Hepatocyte (in vitro differentiated cells): ENCODE data around the gene NDUFA7. TPM values are rescaled to one million over a fixed set of nuclear protein-coding genes. Genes with fewer than 3 reads are reported as not detected.

Source experiments
- DNase-seq: peaks from one replicate; pipeline ENCODE4 v3.0.0-alpha.2; 2016; ENCODE audit warnings: low spot score
- H2AFZ ChIP-seq: fragments of 200-600 bp; sonication (generic); 2 replicates; pipeline ENCODE4 v1.6.0; 2016; ENCODE audit warnings: antibody characterized with exemption, mild to moderate bottlenecking
- H3K27ac ChIP-seq: fragments of 200-600 bp; sonication (generic); 2 replicates; pipeline ENCODE4 v1.5.1; 2016; ENCODE audit warnings: mild to moderate bottlenecking
- H3K27me3 ChIP-seq: fragments of 200-600 bp; sonication (generic); 2 replicates; pipeline ENCODE4 v1.6.1; 2016
- H3K36me3 ChIP-seq: fragments of 200-600 bp; sonication (generic); replicated peaks from 2 replicates; pipeline ENCODE4 v1.5.1; 2016; ENCODE audit warnings: low read depth; ENCODE audit not compliant: insufficient read depth
- H3K4me1 ChIP-seq: fragments of 200-600 bp; sonication (generic); 2 replicates; pipeline ENCODE4 v1.5.1; 2016; ENCODE audit warnings: mild to moderate bottlenecking, moderate library complexity; ENCODE audit not compliant: insufficient read depth
- H3K4me2 ChIP-seq: fragments of 200-600 bp; sonication (generic); 2 replicates; pipeline ENCODE4 v1.6.0; 2016
- H3K4me3 ChIP-seq: fragments of 200-600 bp; sonication (generic); 2 replicates; pipeline ENCODE4 v1.5.1; 2016; ENCODE audit warnings: mild to moderate bottlenecking
- H3K79me2 ChIP-seq: fragments of 200-600 bp; sonication (generic); 2 replicates; pipeline ENCODE4 v1.6.0; 2017; ENCODE audit warnings: mild to moderate bottlenecking
- H3K9me2 ChIP-seq: fragments of 200-600 bp; sonication (generic); replicated peaks from 2 replicates; pipeline ENCODE4 v1.6.0; 2017; ENCODE audit warnings: mild to moderate bottlenecking; ENCODE audit not compliant: insufficient read depth
- H3K9me3 ChIP-seq: fragments of 200-600 bp; sonication (generic); 2 replicates; pipeline ENCODE4 v1.5.1; 2016; ENCODE audit warnings: low read depth, mild to moderate bottlenecking
- H4K20me1 ChIP-seq: fragments of 200-600 bp; sonication (generic); 2 replicates; pipeline ENCODE4 v1.6.0; 2016; ENCODE audit warnings: mild to moderate bottlenecking; ENCODE audit not compliant: insufficient read depth, poor library complexity, severe bottlenecking
- CTCF ChIP-seq: fragments of 200-600 bp; sonication (generic); IDR thresholded peaks from 2 replicates; pipeline ENCODE4 v1.5.1; 2016; ENCODE audit warnings: antibody characterized with exemption, mild to moderate bottlenecking; ENCODE audit not compliant: poor library complexity
- EZH2 ChIP-seq: fragments of 200-600 bp; sonication (generic); IDR thresholded peaks from 2 replicates; pipeline ENCODE4 v1.6.1; 2016; ENCODE audit warnings: antibody characterized with exemption, mild to moderate bottlenecking, borderline replicate concordance
- EZH2phosphoT487 ChIP-seq: fragments of 200-600 bp; sonication (generic); IDR thresholded peaks from one replicate; pipeline ENCODE4 v1.6.1; 2018; ENCODE audit warnings: antibody characterized with exemption, mild to moderate bottlenecking, low read depth, moderate library complexity; ENCODE audit not compliant: unreplicated experiment, severe bottlenecking
- WGBS: methylation state at CpG from one replicate; pipeline ENCODE4 v1.1.6; 2016; ENCODE audit warnings: low lambda C conversion rate; ENCODE audit errors: missing lambda C conversion rate; 5-methylcytosine and 5-hydroxymethylcytosine counted together
- polyA plus RNA-seq: library from polyadenylated mRNA; unstranded; fragments of >200 nt; fragmentation: Nextera tagmentation; extraction: Ambion mirVana; gene quantifications from 2 replicates; pipeline ENCODE4 v1.2.1, GENCODE V29; 2016
- total RNA-seq: library from RNA; depleted of rRNA; stranded (reverse); fragments of >200 nt; gene quantifications from 2 replicates; pipeline ENCODE4 v1.2.3, GENCODE V29; 2014

NDUFA7 gene
- total and polyA plus RNA-seq, 2 experiments from 2014 or later = 34.4 to 115 TPM

DNA sequence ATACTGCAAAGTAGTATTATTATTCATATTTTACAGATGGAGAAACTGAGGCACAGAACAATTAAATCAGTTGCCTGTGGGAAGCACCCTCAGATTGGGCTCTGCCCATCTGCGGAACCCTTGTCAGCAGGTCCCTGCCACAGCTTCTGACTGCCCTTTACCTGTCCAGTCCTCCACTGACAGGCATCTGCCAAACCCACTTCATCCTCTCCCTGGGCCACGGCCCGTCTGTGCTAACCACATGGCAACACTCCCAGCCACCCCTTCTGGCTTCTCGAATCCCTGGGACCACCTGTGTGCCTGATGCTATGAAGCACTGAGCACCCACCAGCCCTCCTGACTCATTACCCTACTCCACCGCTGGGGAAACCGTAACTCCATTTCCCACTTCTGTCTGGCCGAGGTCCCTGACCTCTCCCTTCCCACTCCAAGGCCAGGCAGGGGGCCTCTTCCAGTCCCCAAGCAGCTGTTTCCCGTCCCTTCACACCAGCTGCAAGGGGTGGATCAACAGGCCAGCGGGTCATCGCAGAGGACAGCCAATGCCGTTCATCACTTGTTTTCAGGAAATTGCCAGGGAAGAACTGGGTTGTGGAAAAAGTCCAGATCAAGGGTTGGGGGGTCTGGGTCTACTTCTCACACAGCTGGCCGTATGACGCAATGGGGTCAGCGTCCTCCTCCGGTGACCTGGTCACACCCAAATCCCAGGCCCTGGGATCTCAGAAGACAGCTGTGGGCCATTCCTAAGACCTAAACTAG lies 19.3 kb upstream of the NDUFA7 start:
- H3K4me3 ChIP-seq = no peak overlapping the region
- 32% methylated on average over 15 of the region's 15 CpGs for WGBS
- no peaks in the 10 kb centered on the region for H3K9me2 ChIP-seq
- H3K27ac ChIP-seq = no peak overlapping the region
- no peaks in the 10 kb centered on the region for H3K4me1 ChIP-seq
- no peaks in the 10 kb centered on the region for H3K36me3 ChIP-seq
- no peak overlapping the region for H3K4me2 ChIP-seq
- H3K9me3 ChIP-seq = no peaks in the 10 kb centered on the region
- H3K79me2 ChIP-seq = no peaks in the 10 kb centered on the region
- no peaks in the 10 kb centered on the region for H4K20me1 ChIP-seq
- no peak for DNase-seq
- TF ChIP-seq EZH2 (no peak), EZH2phosphoT487 (no peak), CTCF (no peak)
- peaks cover 28% of the 10 kb centered on the region for H3K27me3 ChIP-seq
- no peak overlapping the region for H2AFZ ChIP-seq

DNA sequence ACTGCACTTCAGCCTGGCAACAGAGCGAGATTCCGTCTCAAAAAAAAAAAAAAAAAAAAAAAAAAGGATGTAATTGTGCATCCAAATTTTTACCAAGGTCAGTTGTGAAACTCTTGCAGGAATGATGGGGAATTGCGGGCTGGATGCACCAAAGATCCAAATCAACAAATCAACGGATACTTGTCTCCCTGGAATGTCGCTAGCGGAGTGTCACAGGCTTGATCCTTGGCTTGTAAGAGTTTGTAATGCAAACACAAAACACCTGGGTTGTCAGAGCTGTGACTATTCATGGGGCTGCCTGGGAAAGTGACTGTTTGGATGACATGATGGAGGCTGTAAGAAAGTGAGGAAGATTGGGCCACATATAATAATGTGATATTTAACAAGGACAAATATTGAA lies 17.7 kb upstream of the NDUFA7 start:
- H3K9me2 ChIP-seq = no peaks in the 10 kb centered on the region
- no peak for DNase-seq
- WGBS = 61% methylated on average over 4 of the region's 6 CpGs
- no peak for TF ChIP-seq EZH2
- no peak for TF ChIP-seq CTCF
- no peak for TF ChIP-seq EZH2phosphoT487
- H3K4me2 ChIP-seq = no peak overlapping the region
- H3K79me2 ChIP-seq = no peaks in the 10 kb centered on the region
- no peak overlapping the region for H3K27ac ChIP-seq
- H3K4me3 ChIP-seq = no peak overlapping the region
- no peaks in the 10 kb centered on the region for H4K20me1 ChIP-seq
- H3K36me3 ChIP-seq = no peaks in the 10 kb centered on the region
- H3K27me3 ChIP-seq = peaks cover 37% of the 10 kb centered on the region
- H3K4me1 ChIP-seq = peaks cover 8% of the 10 kb centered on the region
- no peak overlapping the region for H2AFZ ChIP-seq
- H3K9me3 ChIP-seq = no peaks in the 10 kb centered on the region

- no peak overlapping the region for H2AFZ ChIP-seq
- no peak overlapping the region for H3K4me3 ChIP-seq
- no peaks in the 10 kb centered on the region for H4K20me1 ChIP-seq
- no peak for TF ChIP-seq CTCF
- no peak for TF ChIP-seq EZH2phosphoT487
- TF ChIP-seq EZH2 = no peak
- H3K9me3 ChIP-seq = no peaks in the 10 kb centered on the region
- 86% methylated on average over 7 of the region's 7 CpGs for WGBS
- no peak overlapping the region for H3K27ac ChIP-seq
- H3K27me3 ChIP-seq = peaks cover 44% of the 10 kb centered on the region
- no peaks in the 10 kb centered on the region for H3K79me2 ChIP-seq
- H3K9me2 ChIP-seq = no peaks in the 10 kb centered on the region
- no peak overlapping the region for H3K4me2 ChIP-seq
- peaks cover 10% of the 10 kb centered on the region for H3K4me1 ChIP-seq
- DNase-seq = no peak
- no peaks in the 10 kb centered on the region for H3K36me3 ChIP-seq
These were observed 16.6 kb upstream of the NDUFA7 start for GRCh38 chr19:8337728-8338127.
